ENCODE results near the gene GOLGA3.

The GOLGA3 gene

GRCh38 chr12:132747896-132748295 lies 80.8 kb downstream of the GOLGA3 start:
- no peak for DNase-seq (ENCODE audit: low read depth)

DNA sequence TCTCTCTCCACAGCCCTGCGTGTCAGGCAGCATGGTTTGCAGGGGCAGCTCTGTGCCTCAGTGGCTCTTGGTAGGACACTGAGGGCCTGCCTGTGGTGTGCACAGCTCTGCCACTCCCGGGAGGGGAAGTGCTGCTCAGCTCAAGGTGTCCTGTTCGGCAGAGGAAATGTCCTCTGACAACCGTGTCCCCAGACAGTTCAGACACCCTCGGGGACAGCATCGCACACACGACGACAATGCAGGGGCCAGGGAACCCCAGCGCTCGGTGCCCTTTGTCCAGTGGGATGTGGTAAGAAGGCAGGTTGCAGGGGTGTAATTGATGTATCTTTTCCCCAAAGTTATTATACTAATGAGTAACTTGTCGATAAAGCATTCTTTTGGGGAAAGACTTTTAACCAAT lies 81.3 kb downstream of the GOLGA3 start:
- no peak for DNase-seq (ENCODE audit: low read depth)

- peak; percentile 42 for DNase-seq (ENCODE audit: low read depth)
These were observed 82.1 kb downstream of the GOLGA3 start for GRCh38 chr12:132746613-132747012.

DNA sequence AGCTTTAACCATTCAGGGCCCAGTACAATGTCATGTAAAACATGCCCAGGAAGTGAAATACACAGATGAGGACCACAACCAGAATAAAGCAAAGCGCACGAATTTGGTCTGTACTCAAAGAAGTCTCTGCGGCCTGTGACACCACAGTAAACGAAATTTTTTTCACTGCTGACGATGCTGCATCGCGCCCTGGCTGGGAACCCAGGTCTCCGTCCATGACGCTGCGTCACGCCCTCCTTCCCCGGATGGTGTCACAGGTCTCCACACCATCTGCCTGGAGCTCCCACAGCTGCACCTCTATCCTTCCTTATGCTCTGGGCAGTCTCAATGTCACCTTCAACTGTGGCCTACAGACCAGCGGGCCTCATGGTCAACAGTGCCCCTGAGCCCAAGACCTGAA lies 84.8 kb downstream of the GOLGA3 start:
- DNase-seq (ENCODE audit: low read depth) = no peak

GRCh38 chr12:132741620-132742019 lies 87.0 kb downstream of the GOLGA3 start:
- DNase-seq (ENCODE audit: low read depth) = no peak

DNA sequence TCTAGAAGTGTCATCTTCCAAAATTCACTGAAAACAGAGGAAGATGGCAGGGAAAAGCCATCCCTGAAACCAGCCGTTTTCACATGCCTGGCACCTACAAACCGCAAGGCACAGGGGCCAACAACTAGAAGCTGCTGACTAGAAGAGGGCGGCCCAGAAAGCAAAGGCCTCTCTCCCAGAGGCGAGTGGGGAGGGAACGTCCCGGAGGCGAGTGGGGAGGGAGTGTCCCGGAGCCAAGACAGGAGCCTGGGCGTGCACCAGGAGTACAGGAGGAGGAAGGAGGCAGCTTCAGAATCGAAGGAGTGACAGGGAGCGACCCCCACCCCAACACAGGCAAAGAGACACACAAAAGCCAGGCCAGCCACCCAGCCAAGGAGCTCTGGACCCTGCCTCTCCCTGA lies 88.0 kb downstream of the GOLGA3 start:
- no peak for DNase-seq (ENCODE audit: low read depth)

DNA sequence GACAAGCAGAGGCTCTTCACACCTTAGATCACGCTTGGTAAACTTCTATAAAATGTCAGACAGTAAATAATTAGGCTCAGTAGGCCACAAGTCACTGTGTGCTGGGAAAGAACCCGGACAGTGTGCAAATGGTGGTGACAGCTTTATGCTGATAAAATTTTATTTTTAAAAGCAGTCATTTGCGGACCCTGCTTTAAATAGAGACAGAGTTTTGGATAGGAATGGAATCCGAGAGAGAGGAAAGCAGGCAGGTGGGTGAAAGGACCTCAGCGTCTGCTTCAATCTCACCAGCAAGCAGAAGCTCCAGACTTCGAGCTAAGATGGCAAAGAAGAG lies 88.4 kb downstream of the GOLGA3 start:
- no peak for DNase-seq (ENCODE audit: low read depth)

DNA sequence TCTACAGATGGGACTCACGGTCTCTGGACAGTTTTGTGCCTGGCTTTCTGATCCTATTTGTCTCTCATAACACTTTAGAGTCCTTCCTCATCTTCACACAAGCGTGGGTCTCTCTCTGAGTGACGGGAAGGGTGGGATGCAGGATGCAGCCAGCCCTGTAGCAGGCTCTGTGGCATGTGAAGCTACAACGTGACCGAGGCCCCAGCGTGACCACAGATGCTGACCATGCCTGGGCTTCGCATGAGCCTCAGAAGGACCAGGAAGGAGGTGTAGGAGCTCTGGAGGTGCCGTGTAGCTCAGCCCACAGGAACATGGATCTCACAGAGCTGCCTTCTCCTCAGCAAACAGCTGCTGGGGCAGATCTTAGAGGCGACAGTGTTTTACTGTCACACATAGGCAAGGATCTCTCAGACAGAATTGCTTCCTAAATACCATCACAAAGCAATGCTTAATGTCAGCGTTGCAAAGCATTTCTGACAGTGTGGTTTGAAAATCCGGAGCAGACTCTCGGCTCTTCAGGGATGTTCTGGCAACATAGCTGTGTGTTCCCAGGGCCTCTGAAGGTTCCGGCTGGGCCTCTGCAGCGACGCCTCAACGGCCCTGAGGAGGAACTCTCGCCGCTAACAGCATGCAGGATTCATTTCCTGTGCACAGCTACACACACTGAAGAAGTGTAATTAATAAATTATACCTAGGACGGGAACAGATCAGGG lies 88.9 kb downstream of the GOLGA3 start:
- no peak for DNase-seq (ENCODE audit: low read depth)

DNA sequence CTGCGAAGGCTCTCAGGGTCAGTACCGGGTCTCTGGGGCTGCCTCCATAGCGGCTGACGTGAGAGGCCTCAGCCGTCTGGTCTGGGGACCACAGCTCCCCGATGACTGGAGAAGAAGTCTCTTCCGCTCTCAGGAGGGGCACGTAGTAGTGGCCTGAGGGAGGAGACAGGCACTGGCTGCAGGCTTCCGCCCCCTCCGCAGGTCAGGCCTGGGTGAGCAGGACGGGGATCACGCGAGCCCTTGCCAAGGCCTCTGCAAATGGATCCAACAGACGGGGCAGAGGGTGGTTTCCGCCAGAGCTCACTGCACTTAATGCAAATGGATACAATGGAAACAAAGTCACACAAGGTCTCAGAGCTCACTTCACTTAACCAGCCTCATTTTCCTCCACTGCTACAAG lies 91.8 kb downstream of the GOLGA3 start:
- no peak for DNase-seq (ENCODE audit: low read depth)

GRCh38 chr12:132736378-132736777 lies 92.3 kb downstream of the GOLGA3 start:
- DNase-seq (ENCODE audit: low read depth) = no peak

GRCh38 chr12:132735496-132735895 lies 93.2 kb downstream of the GOLGA3 start:
- DNase-seq (ENCODE audit: low read depth) = no peak

- no peak for DNase-seq (ENCODE audit: low read depth)
These were observed 94.5 kb downstream of the GOLGA3 start for GRCh38 chr12:132734206-132734605.

GRCh38 chr12:132731574-132731973 lies 97.1 kb downstream of the GOLGA3 start:
- DNase-seq (ENCODE audit: low read depth) = peak; percentile 42

DNA sequence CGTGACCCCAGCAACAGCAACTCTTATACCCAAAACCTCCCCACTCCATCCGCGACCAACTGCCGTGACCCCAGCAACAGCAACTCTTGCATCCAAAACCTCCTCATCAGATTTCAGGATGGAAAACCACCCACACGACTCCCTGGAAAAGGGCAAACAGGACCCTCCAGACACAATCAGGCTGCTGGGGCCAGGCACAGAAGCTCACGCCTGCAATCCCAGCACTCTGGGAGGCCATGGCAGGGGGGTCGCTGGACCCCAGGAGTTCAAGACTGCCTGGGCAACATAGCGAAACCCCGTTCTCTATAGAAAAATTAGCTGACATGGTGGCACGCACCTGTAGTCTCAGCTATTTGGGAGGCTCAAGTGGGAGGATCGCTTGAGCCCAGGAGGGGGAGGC lies 98.3 kb downstream of the GOLGA3 start:
- no peak for DNase-seq (ENCODE audit: low read depth)

DNA sequence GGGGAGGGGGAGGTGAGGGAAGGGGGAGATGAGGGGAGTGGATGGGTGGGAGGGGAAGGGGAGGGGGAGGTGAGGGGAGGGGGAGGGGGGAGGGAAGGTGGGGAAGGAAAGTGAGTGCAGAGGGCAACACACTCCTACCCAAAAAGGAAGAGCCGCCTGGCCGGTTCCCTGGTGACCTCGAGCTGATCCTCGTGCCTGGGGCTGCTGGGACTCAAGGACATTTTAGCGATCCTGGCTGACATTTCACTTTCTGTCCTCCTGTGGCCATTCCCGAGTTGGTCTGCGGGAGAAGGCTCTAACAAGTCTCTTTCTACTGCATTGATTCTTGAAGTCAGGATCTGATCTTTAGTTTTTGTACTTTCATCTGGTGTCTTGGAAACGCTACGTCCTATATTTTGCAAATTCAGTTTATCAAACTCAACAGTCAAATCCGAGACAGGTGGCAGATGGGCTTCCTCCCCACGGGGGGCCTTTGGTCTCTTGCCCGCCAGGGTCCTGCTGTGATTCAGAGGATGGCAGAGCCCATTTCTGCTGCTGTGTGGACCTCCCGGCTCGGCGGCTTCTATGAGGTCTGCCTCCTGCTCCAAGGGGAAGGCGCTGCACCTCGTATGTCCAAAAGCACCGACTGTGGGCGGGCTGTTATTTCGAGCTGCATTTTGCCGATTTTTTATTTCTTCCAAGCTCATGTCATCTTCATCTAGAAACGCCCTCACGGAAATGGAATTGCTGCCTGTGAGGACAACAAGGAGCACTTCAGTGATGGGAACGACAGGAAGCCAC lies 98.9 kb downstream of the GOLGA3 start:
- no peak for DNase-seq (ENCODE audit: low read depth)

DNA sequence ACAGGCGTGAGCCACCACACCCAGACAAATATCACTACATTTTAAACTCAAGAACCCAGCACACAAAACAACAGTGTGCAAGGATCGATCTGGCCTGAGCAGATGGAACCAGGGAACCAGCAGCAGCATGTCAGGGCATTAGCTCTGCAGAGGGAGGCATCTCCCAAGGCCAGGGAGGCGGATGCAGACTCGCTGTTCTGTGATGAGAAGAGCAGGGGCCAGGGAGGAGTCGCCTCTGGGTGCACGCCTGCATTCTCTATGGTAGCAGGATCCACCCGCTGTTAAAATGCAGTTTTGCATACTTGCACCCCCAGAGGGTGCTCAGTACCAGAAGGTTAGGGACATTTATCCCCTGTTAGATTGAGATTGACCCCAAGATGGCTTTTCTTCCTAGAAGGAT lies 100.2 kb downstream of the GOLGA3 start:
- DNase-seq (ENCODE audit: low read depth) = no peak

DNA sequence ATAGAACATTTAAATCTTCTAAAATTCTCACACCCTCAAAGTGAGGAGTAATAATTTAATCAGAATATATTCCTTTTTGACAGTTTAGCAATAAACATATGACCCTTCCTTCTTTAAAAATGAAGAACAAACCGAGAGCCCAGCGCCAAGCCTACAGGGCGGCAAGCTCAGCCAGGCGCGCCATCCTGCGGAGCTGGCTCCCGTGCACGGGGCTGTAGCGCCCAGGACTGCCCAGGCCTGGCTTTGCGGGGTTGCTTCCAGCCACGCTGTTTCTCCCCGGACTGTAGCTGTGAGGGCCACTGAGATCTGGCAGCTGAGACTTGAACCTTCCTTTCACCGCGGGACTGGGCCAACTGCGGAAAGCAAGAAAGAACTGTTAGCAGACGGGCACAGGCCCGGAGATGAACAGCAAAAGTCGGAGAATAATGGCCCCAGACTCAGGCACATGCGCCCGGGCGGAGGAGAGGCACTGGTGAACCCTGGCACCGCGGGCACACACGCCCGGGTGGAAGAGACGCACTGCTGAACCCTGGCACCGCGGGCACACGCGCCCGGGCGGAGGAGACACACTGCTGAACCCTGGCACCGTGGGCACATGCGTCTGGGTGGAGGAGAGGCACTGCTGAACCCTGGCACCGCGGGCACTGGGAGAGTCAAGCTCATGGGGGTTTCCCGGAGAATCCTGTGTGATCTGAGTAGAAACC lies 101.4 kb downstream of the GOLGA3 start:
- DNase-seq (ENCODE audit: low read depth) = no peak

DNA sequence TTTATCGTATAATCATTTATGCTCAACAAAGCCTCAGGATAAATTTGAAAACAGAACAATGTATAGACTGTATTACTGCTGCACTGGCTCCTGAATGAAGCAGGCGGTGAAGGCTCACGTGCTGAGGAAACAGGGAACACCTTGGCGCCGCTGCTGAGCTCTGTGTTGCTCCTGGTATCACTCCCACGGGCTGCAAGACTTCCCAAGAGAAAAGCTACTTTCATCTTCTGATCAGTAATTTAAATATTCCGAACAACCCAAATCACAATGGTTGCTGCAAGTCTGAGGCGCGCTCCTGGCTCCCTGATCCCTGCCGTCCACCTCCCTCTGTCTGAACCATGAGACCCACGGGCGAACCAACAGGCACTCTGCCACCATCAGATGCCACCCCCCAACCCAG lies 102.3 kb downstream of the GOLGA3 start:
- no peak for DNase-seq (ENCODE audit: low read depth)

DNA sequence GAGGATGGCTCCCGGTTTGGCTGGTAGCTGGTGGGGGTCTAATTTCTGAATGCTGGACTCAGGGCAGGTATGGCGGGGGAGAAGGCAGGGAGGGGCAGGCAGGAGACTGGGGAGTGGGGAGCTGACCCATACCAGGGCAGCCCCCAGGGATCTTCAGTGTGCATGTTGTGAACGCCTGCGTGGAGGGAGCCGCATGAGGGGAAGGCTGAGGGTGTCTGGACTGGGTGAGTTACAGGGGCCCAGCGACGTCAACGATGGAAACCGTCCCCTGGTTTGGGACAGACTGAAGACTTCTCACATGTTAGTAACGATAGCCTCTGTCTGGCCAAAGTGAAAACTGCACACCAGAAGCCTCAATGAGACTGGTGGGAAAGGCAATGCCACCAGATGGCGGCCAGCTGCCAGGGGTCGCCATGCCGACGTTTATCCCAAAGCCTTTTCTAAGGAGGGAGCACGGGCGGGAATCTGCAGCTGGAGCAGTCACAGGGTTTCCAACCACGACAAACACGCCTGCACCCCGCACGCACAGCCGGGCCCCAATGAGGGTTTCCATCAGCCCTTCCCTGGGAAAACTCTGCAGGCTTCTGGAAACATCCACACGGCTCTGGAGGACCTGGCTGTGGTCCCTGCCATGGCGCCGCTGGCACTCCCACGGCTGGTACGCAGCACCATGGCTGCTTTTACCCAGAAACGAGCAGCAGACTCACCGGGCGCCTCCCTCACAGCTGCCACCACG lies 104.0 kb downstream of the GOLGA3 start:
- DNase-seq (ENCODE audit: low read depth) = no peak

- peak; percentile 66 for DNase-seq (ENCODE audit: low read depth)
These were observed 104.9 kb downstream of the GOLGA3 start for GRCh38 chr12:132723764-132724140.

GRCh38 chr12:132723015-132723763 lies 105.5 kb downstream of the GOLGA3 start:
- DNase-seq (ENCODE audit: low read depth) = peak; percentile 16

Data from iris pigment epithelial cell (primary cell).